ENCODE data around the gene PRKAA1.

GRCh38 chr5:40826489-40827187 is 28.5 kb upstream of the PRKAA1 start:
- no peak for TF ChIP-seq CTCF (IDR thresholded peaks at IDR 0.05)
- no peak for TF ChIP-seq POLR2A (IDR thresholded peaks at IDR 0.05)
